ENCODE measurements around the gene PKN3. TPM values are rescaled to one million over a fixed set of nuclear protein-coding genes. Genes with fewer than 3 reads are reported as not detected.

The PKN3 gene
- total and polyA plus RNA-seq, 2 of the 13 experiments (the other 11 are each of a cell fraction or from before 2014, with no cell fraction given), result 10.5 to 13.2 TPM

DNA sequence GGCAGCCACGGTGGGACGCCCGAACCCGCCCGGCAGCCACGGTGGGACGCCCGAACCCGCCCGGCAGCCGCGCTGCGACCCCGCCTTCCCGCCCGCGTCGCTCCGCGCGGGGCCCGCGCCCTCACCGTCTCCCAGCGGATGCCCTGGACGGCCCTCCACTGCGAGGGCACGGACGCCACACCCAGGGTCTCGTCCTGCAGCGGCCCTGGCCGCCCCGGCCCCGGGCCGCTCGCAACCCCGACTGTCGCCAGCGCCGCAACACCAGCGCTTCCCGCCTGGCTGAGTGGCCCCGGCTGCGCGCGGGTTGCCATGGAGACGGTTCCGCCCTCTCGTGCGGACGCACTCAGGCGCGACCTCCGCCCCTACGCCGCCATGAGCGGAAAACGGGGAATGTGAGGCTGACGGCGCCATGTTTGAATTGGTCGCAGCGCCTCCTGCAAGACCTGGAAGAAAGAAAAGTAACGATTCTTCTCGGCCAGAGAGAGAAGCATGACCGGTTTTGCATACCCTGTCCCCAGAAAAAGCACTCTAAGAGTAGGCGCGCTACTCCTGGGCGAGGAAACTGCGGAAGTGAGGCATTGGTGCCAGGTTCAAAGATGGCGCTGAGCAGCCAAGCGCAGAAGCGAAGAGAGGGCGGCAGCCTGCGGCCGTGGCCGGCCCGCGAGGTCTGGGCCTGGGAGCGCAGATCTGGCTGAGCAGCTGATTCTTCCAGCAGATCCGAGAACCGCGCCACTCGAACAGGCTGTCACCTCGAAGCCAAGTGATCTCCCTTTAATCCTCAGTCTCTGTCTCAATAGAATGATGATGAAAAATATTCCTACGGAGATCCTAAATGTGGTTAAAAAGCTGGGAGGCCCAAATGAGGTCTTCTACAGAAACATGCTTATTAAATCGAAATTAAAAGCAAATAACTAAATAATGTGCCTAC is 45.6 kb upstream of the PKN3 start, which contains the start of gene DYNC2I2 (continued):
- peak; percentile 96 for TF ChIP-seq YEATS4 (CRISPR knock-in tag; IDR thresholded peaks at IDR 0.05; ENCODE audit: borderline replicate concordance)
- TF ChIP-seq FOXO1 (CRISPR knock-in tag; IDR thresholded peaks at IDR 0.05), result peak; percentile 55
- TF ChIP-seq SP4 (CRISPR knock-in tag; IDR thresholded peaks at IDR 0.05), result peak; percentile 91
- 0 out of 2 replicates have a peak, but pooled peaks have one; percentile 58 for TF ChIP-seq ZNF234 (CRISPR knock-in tag; conservative IDR thresholded peaks at IDR 0.05)
- peak; percentile 82 for TF ChIP-seq ATF1 (CRISPR knock-in tag; IDR thresholded peaks at IDR 0.05)
- peak; percentile 93 for TF ChIP-seq ZFP91 (CRISPR knock-in tag; IDR thresholded peaks at IDR 0.05; ENCODE audit: borderline replicate concordance)
- TF ChIP-seq ZNF775 (CRISPR knock-in tag; IDR thresholded peaks at IDR 0.05; ENCODE audit: borderline replicate concordance), result 0 out of 2 replicates have a peak, but pooled peaks have one; percentile 65
- TF ChIP-seq ZNF773 (CRISPR knock-in tag; IDR thresholded peaks at IDR 0.05; ENCODE audit: borderline replicate concordance), result peak; percentile 85; the same call in 1 of the 2 replicates
- TF ChIP-seq ZNF598 (CRISPR knock-in tag; IDR thresholded peaks at IDR 0.05; ENCODE audit: borderline replicate concordance), result peak; percentile 68; the same call in 1 of the 2 replicates
- TF ChIP-seq HDAC1 (CRISPR knock-in tag; IDR thresholded peaks at IDR 0.05), result peak; percentile 96
- TF ChIP-seq ZNF343 (CRISPR knock-in tag; IDR thresholded peaks at IDR 0.05), result peak; percentile 90; the same call in 1 of the 2 replicates
- TF ChIP-seq SMARCE1 (IDR thresholded peaks at IDR 0.05; ENCODE audit: borderline replicate concordance), result no peak
- TF ChIP-seq ZBTB25 (CRISPR knock-in tag; IDR thresholded peaks at IDR 0.05), result peak; percentile 40; the same call in 1 of the 2 replicates
- peak; percentile 68; the same call in 1 of the 2 replicates for TF ChIP-seq ZMYM3 (CRISPR knock-in tag; IDR thresholded peaks at IDR 0.05)
- peak; percentile 89 for TF ChIP-seq KLF11 (CRISPR knock-in tag; IDR thresholded peaks at IDR 0.05)
- TF ChIP-seq NAIF1 (CRISPR knock-in tag; IDR thresholded peaks at IDR 0.05; ENCODE audit: borderline replicate concordance), result peak; percentile 36; the same call in 1 of the 2 replicates
- TF ChIP-seq ZNF263 (CRISPR knock-in tag; IDR thresholded peaks at IDR 0.05), result peak; percentile 31; the same call in 1 of the 2 replicates
- TF ChIP-seq JUND (CRISPR knock-in tag; IDR thresholded peaks at IDR 0.05), result no peak; the same call in 1 of the 2 replicates
- TF ChIP-seq, protein P1, sequence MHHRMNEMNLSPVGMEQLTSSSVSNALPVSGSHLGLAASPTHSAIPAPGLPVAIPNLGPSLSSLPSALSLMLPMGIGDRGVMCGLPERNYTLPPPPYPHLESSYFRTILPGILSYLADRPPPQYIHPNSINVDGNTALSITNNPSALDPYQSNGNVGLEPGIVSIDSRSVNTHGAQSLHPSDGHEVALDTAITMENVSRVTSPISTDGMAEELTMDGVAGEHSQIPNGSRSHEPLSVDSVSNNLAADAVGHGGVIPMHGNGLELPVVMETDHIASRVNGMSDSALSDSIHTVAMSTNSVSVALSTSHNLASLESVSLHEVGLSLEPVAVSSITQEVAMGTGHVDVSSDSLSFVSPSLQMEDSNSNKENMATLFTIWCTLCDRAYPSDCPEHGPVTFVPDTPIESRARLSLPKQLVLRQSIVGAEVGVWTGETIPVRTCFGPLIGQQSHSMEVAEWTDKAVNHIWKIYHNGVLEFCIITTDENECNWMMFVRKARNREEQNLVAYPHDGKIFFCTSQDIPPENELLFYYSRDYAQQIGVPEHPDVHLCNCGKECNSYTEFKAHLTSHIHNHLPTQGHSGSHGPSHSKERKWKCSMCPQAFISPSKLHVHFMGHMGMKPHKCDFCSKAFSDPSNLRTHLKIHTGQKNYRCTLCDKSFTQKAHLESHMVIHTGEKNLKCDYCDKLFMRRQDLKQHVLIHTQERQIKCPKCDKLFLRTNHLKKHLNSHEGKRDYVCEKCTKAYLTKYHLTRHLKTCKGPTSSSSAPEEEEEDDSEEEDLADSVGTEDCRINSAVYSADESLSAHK (CRISPR knock-in tag; IDR thresholded peaks at IDR 0.05; ENCODE audit: borderline replicate concordance), result no peak
- 0 out of 2 replicates have a peak, but pooled peaks have one; percentile 59 for TF ChIP-seq ZNF564 (CRISPR knock-in tag; IDR thresholded peaks at IDR 0.05)
- peak; percentile 81 for TF ChIP-seq KMT2A (CRISPR knock-in tag; IDR thresholded peaks at IDR 0.05)
- TF ChIP-seq ZNF572 (CRISPR knock-in tag; IDR thresholded peaks at IDR 0.05), result no peak
- TF ChIP-seq ZNF530 (CRISPR knock-in tag; IDR thresholded peaks at IDR 0.05; ENCODE audit: low read depth), result no peak
- TF ChIP-seq ZNF484 (CRISPR knock-in tag; IDR thresholded peaks at IDR 0.05; ENCODE audit: borderline replicate concordance, low read depth), result no peak
- TF ChIP-seq ZFP36 (IDR thresholded peaks at IDR 0.05; ENCODE audit: borderline replicate concordance, low read depth, low read length, partially characterized antibody), result no peak
